Thoracic aorta (tissue), 2 donors: Measurements from ENCODE around the gene GLA. TPM values are rescaled to one million over a fixed set of nuclear protein-coding genes. Genes with fewer than 3 reads are reported as not detected.

Experiments used
- ATAC-seq: fragments of 150-250 bp; one replicate; pipeline ENCODE4 v1.8.0; 2017; ENCODE audit warnings: low read depth; ENCODE audit not compliant: insufficient number of reproducible peaks, low FRiP score
- DNase-seq: peaks from one replicate; pipeline ENCODE4 v3.0.0-alpha.2; 2020; ENCODE audit warnings: low spot score
- H3K27ac ChIP-seq, 2 donors: fragments of 200-600 bp; sonication (generic); 1 replicate in 1 of 2; 2 replicates in 1 of 2; pipeline ENCODE4 v1.5.1; 2016; ENCODE audit warnings: mild to moderate bottlenecking in 2 of 2, moderate library complexity in 2 of 2
- H3K27me3 ChIP-seq: fragments of 200-600 bp; sonication (generic); replicated peaks from 2 replicates; pipeline ENCODE4 v1.6.0; 2016; ENCODE audit warnings: mild to moderate bottlenecking; ENCODE audit not compliant: insufficient read depth
- H3K36me3 ChIP-seq: fragments of 200-600 bp; sonication (generic); one replicate; pipeline ENCODE4 v1.5.1; 2016
- H3K4me1 ChIP-seq, 2 donors: fragments of 200-600 bp; sonication (generic); 1 replicate in 1 of 2; 2 replicates in 1 of 2; pipeline versions ENCODE4 v1.5.1 to v1.6.0; 2016; ENCODE audit warnings: low read depth in 2 of 2, mild to moderate bottlenecking in 1 of 2; ENCODE audit not compliant: control insufficient read depth in 1 of 2
- H3K4me3 ChIP-seq: fragments of 200-600 bp; sonication (generic); 2 replicates; pipeline ENCODE4 v1.5.1; 2016; ENCODE audit warnings: mild to moderate bottlenecking
- H3K9me3 ChIP-seq: fragments of 200-600 bp; sonication (generic); 2 replicates; pipeline ENCODE4 v1.5.1; 2016
- total RNA-seq, 2 donors: library from RNA; depleted of rRNA; stranded (reverse); fragments of >200 nt; gene quantifications; one replicate each; pipeline versions ENCODE4 v1.1.0 to v1.2.3, GENCODE V29; 2016
- TF ChIP-seq, protein P1 (sequence below): fragments of 200-600 bp; sonication (generic); IDR thresholded peaks from one replicate; pipeline ENCODE4 v1.5.1; 2019; ENCODE audit warnings: antibody characterized with exemption

Gene GLA
- total RNA-seq, 2 donors from 2014 or later, result 17.6 to 23.2 TPM

DNA sequence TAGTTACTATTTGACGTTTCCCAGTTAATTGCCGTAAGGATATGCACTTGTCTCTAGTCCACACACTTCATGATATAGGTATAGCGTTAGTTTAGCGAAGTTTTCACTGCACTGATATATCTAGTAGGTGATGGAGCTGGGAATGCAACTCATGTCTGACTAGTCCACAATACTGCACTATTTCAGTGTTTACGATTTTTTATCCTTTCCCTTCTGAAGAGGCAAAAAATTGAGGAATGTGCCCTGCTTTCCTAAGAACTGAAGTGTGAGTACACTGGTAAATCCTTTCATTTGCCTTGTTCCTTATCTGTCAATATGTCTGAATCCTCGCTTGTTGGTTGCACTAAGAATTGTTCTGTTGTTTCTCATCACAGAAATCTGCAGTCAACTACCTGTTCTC lies 15.9 kb downstream of the GLA start:
- no peaks in the 10 kb centered on the region for H3K27me3 ChIP-seq
- H3K27ac ChIP-seq, result peak overlapping the region in 1 of 2 donors; percentile 85
- no peak for ATAC-seq
- H3K4me1 ChIP-seq, result peaks cover 4 to 7% of the 10 kb centered on the region in 2 donors
- no peaks in the 10 kb centered on the region for H3K36me3 ChIP-seq
- DNase-seq, result no peak
- H3K4me3 ChIP-seq, result peak overlapping the region; percentile 80
- no peaks in the 10 kb centered on the region for H3K9me3 ChIP-seq
- TF ChIP-seq, protein P1, sequence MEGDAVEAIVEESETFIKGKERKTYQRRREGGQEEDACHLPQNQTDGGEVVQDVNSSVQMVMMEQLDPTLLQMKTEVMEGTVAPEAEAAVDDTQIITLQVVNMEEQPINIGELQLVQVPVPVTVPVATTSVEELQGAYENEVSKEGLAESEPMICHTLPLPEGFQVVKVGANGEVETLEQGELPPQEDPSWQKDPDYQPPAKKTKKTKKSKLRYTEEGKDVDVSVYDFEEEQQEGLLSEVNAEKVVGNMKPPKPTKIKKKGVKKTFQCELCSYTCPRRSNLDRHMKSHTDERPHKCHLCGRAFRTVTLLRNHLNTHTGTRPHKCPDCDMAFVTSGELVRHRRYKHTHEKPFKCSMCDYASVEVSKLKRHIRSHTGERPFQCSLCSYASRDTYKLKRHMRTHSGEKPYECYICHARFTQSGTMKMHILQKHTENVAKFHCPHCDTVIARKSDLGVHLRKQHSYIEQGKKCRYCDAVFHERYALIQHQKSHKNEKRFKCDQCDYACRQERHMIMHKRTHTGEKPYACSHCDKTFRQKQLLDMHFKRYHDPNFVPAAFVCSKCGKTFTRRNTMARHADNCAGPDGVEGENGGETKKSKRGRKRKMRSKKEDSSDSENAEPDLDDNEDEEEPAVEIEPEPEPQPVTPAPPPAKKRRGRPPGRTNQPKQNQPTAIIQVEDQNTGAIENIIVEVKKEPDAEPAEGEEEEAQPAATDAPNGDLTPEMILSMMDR, result no peak

DNA sequence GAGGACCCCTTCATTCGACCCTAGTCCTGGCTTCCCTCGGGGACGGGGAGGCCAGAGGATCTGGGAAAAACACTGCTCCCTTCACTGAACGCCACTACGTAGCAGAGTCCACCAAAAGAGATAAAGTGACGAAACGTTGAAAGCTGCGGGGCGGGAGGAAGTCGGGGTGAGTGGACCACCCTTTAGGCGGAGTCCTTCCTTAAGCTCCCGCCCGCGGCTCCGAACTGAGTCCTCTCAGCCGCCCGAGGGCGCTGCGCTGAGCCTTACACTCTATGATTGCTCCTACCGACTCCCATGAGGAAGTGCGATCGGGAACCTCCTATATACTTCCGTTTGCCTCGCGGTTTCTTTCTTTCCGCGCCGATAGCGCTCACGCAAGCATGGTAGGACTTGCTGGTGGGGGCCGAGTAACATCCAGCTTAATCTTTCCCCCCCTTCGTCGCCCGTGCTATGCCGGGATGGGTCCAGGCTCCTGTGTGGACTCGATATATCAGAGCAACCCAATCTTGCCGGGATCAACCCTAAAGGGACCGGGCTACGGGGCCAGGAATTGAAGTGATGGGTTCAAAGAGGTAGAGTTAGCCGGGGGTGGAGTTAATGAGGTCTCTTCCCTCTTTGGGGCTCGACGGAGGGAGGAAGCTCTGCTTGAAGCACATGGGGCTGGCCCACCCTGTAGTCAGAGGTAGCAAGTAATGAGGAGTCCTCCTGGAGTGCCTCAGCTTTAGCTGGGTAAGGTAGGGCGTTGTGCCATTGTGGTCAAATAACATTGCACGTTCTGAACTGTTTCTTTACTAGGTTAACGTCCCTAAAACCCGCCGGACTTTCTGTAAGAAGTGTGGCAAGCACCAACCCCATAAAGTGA lies 16.8 kb downstream of the GLA start, which contains the start of gene RPL36A:
RPL36A (plus strand) TSS at position 348 of the 862 bp plus-strand sequence; CDS start at position 381, 33 bp downstream.
- DNase-seq, result peak; percentile 33
- H3K27ac ChIP-seq, result peak within 1 kb of the TSS; percentile 53 to 85
- peaks cover 4 to 7% of the 10 kb centered on the region in 2 donors for H3K4me1 ChIP-seq
- H3K9me3 ChIP-seq, result no peaks in the 10 kb centered on the region
- no peaks in the 10 kb centered on the region for H3K27me3 ChIP-seq
- TF ChIP-seq, protein P1, result peak; percentile 53
- ATAC-seq, result peak; percentile 50
- no peaks in the 10 kb centered on the region for H3K36me3 ChIP-seq
- peak within 1 kb of the TSS; percentile 80 for H3K4me3 ChIP-seq

DNA sequence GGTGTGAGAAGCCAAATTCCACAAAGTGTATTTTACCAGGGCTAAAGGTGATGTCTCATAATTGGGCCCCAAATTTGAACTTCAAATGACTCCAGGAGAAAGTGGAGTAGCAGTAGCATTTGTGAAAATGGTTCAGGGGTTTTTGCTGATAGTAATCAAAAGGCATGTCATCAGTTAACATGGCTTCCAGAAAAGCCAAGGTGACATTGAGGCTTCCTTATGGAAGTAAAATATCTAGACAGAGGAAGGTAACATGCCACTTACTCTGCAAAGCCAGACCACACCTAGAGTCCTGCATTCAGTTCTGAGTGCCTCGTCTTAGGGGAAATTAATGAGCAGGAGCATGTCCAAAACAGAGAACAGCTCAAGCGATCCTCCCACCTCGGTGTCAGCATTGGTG lies 19.1 kb downstream of the GLA start:
- H3K27ac ChIP-seq, result no peak overlapping the region
- H3K27me3 ChIP-seq, result no peaks in the 10 kb centered on the region
- H3K36me3 ChIP-seq, result no peaks in the 10 kb centered on the region
- H3K4me1 ChIP-seq, result peaks cover 4 to 7% of the 10 kb centered on the region in 2 donors
- ATAC-seq (no peak), DNase-seq (no peak)
- H3K4me3 ChIP-seq, result no peak overlapping the region
- no peaks in the 10 kb centered on the region for H3K9me3 ChIP-seq
- TF ChIP-seq, protein P1, result no peak

DNA sequence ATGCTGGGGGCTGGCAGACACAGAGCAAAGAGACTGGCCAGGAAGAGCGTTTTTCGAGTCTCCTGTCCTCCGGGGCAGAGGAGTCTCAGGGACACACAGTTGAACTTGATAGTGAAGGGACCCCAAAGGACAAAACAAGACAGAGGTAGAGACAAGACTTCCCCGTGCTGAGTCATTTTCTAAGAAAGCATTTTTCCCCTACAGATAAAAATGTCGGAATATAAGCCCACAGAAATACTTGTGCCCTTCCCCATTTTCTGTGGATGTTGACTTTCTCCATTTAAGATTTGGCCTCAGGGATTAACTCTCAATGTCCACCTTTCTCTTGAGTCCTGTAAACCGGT lies 21.2 kb downstream of the GLA start:
- ATAC-seq (no peak), DNase-seq (no peak)
- H3K27me3 ChIP-seq, result no peaks in the 10 kb centered on the region
- no peak overlapping the region for H3K4me3 ChIP-seq
- H3K4me1 ChIP-seq, result peaks cover 1 to 5% of the 10 kb centered on the region in 2 donors
- H3K9me3 ChIP-seq, result no peaks in the 10 kb centered on the region
- no peak overlapping the region for H3K27ac ChIP-seq
- no peaks in the 10 kb centered on the region for H3K36me3 ChIP-seq
- TF ChIP-seq, protein P1, result no peak

DNA sequence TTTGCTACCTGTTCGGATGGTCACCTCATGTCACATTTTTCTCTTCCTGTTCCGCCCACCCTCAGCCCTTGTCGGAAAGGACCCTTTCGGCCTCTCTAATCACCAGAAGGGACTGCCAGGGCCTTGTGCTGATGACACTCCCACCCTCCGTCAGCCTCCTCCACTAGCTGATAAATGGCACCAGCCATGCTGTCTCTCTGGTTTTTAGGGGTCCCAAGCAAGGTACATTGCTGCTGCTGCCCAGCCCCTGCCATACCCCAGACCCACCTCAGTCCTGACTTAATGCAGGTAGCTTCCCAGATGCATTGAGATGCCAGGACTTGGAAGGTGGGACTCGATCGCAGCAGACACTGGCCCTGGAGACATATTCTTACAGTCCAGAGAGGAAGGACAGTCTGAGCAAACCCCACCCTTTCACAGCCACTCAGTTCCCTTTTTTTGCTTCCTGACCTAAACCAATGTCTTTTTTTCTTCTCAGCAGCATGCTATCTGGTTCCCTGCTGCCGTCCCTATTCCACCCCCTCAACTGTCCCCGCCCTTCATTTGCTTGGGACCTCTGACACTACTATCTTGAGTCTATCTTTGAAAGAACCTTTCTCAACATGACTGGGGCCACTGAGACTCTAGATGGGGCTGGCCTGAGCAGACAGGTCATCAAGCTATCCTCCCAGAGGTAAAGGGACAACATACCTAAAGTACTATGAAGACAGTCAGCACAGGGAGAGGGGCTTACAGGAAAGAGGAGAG lies 21.8 kb downstream of the GLA start, which contains the start of gene BTK:
BTK (minus strand) TSS at position 397 of the 747 bp plus-strand sequence. CDS start 10,907 bp downstream, outside the sequence.
- TF ChIP-seq, protein P1, result no peak
- Histone ChIP-seq H3K4me3 (peak within 1 kb of the TSS; percentile 37), H3K36me3 (no peaks in the 10 kb centered on the region), H3K27me3 (no peaks in the 10 kb centered on the region), H3K4me1 (no peaks in the 10 kb centered on the region), H3K27ac (no peak within 1 kb of the TSS), H3K9me3 (no peaks in the 10 kb centered on the region)
- no peak for ATAC-seq
- DNase-seq, result no peak
